HG03135 (cell line): ENCODE data around the gene LYG2.
"Not testable (repeated sequence)": the region's sequence is repeated elsewhere in the genome, so short reads cannot be mapped to it uniquely, and the experiment has no call there.

Experiments
- ATAC-seq: cut with Tn5 transposase; IDR thresholded peaks from one replicate; pipeline ENCODE4 v1.9.1; 2021; ENCODE audit warnings: mild to moderate bottlenecking, moderate library complexity; ENCODE audit not compliant: unreplicated experiment

Gene LYG2

DNA sequence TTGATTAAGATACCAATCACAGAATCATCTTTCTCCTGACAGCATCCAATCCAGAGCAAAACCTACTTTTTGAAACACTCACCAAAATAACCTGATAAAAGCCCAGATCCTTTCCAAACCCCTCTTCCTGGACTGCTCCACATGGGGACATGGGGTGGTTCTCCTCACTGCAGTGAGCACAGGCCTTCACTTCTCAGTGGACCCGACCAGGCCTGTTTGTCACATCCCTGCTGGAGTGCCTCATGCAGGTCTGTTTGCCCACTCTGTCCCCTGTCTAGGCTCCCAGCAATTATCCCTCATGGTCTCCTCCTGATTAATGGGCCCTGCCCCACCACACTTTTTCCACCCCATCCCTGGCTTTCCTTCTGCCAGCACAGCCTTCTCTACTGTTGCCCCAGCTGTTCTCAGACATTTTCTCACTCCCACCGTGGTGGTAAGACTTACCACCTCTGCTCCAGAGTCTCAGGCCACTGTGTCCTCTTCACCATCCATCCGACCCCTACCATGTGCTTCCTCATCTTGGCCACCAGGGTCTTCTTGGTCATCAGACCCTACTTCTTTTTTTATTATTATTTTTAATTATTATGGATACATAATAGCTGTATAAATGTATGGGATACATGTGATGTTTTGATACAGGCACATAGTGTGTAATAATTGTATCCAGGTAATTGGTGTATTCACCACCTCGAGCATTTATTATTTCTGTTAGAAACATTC lies 53.3 kb downstream of the LYG2 start:
- ATAC-seq, result no peak

DNA sequence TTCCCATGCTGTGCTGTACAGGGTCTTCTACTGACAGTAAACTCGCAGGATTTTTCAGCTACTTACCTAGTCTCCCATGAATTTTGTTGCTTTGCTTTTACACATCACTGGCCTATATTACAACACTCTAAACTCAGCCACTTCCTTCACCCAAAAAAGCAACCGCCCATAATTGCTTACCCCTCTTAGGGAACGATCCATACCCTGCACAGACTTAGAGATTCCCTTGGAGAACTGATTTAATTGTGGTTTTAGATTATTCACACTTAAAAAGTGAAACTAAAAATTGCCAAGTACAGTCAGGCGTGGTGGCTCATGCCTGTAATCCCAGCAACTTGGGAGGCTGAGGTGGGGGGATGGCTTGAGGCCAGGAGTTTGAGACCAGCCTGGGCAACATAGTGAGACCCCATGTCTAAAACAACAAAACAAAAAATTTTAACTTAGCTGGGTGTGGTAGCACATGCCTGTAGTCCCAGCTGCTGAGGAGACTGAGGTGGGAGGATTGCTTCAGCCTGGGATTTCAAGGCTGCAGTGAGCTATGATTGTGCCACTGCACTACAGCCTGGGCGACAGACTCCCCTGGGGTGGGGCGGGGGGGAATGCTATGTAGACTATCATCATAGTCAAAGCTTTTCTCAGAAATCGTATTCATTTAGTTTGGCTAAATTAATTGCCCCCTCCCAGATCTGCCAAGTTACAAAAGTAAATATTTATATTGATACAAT lies 55.2 kb downstream of the LYG2 start:
- no peak for ATAC-seq

DNA sequence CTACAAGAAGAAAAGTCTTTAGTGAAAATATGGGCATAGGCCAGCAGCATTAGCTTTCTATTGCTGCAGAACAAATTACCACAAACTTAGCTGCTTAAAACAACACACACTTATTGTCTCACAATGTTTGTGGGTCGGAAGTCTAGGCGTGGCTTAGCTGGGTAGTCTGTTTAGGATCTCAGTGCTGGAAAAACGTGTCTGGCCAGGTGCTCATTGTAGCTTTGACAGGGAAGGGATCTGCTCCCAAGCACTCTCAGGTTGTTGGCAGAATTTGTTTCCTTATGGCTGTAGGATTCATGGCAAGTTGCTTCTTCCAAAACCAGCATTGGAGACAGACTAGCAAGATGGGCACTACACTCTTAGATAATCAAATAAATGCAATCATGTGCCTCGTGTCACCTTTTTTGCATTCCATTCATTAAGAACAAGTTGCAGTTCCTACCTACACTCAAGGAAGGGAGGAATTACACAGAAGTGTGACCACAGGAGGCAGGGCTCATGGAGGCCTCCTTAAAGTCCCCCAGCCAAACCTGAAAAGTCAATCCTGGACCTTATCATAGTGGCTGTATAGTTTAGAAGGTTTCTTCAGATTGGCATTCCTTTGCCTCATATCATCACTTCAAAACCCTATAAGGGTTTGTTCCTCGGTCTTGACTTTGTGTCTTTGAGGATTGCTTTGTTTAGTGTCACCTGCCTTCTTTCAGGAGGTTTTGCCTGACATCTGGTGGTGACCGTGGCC lies 57.2 kb downstream of the LYG2 start:
- no peak for ATAC-seq

DNA sequence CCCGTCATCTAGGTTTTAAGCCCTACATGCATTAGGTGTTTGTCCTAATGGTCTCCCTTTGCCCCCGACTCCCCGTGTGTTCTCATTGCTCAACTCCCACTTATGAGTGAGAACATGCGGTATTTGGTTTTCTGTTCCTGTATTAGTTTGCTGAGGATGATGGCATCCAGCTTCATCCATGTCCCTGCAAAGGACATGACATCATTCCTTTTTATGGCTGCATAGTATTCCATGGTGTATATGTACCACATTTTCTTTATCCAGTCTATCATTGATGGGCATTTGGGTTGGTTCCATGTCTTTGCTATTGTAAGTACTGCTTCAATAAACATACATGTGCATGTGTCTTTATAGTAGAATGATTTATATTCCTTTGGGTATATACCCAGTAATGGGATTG lies 63.1 kb downstream of the LYG2 start:
- not testable (repeated sequence) for ATAC-seq
